Fibroblast of skin of abdomen (primary cell): ENCODE results near the gene CTXN1.

Source experiments
- DNase-seq: peaks from one replicate; pipeline ENCODE4 v3.0.0-alpha.2; 2013

The CTXN1 gene

GRCh38 chr19:7912697-7913564, 13.0 kb downstream of the CTXN1 start:
- DNase-seq, result no peak

- no peak for DNase-seq
These were observed 13.7 kb downstream of the CTXN1 start for GRCh38 chr19:7912144-7912696.

- DNase-seq, result no peak
These were observed 14.3 kb downstream of the CTXN1 start for GRCh38 chr19:7911508-7912143.

GRCh38 chr19:7910321-7911161, 15.4 kb downstream of the CTXN1 start:
- DNase-seq, result no peak

- DNase-seq, result no peak
These were observed 16.4 kb downstream of the CTXN1 start for GRCh38 chr19:7909471-7910067.

- DNase-seq, result no peak
These were observed 17.0 kb downstream of the CTXN1 start for GRCh38 chr19:7908742-7909461.

- DNase-seq, result no peak
These were observed 17.7 kb downstream of the CTXN1 start for GRCh38 chr19:7908078-7908699.

GRCh38 chr19:7907544-7907943, 18.4 kb downstream of the CTXN1 start:
- no peak for DNase-seq

- no peak for DNase-seq
These were observed 18.8 kb downstream of the CTXN1 start for GRCh38 chr19:7907122-7907521.

GRCh38 chr19:7905859-7906258, 20.1 kb downstream of the CTXN1 start:
- DNase-seq, result no peak

- DNase-seq, result no peak
These were observed 20.7 kb downstream of the CTXN1 start for GRCh38 chr19:7905268-7905667.

GRCh38 chr19:7904074-7905020, 21.6 kb downstream of the CTXN1 start:
- DNase-seq, result no peak

- peak; percentile 99 for DNase-seq
These were observed 22.5 kb downstream of the CTXN1 start, which contains the start of gene MAP2K7 for GRCh38 chr19:7903244-7904073. Gene MAP2K7 (plus strand): TSS chr19:7903877. CDS start chr19:7903945, 68 bp downstream.

GRCh38 chr19:7902796-7903243, 23.1 kb downstream of the CTXN1 start:
- DNase-seq, result no peak

- no peak for DNase-seq
These were observed 24.6 kb downstream of the CTXN1 start for GRCh38 chr19:7901337-7901736.

- no peak for DNase-seq
These were observed 25.0 kb downstream of the CTXN1 start for GRCh38 chr19:7900931-7901330.

GRCh38 chr19:7900401-7900870, 25.5 kb downstream of the CTXN1 start:
- no peak for DNase-seq

- DNase-seq, result no peak
These were observed 26.1 kb downstream of the CTXN1 start for GRCh38 chr19:7899751-7900378.
